ENCODE results near the gene UBA52. TPM values are rescaled to one million over a fixed set of nuclear protein-coding genes. Genes with fewer than 3 reads are reported as not detected.
A peak's percentile ranks its signal among the peaks of the same experiment; 100 is the strongest.

The UBA52 gene
- total and polyA plus RNA-seq, 2 donors: 610 to 1,360 TPM

DNA sequence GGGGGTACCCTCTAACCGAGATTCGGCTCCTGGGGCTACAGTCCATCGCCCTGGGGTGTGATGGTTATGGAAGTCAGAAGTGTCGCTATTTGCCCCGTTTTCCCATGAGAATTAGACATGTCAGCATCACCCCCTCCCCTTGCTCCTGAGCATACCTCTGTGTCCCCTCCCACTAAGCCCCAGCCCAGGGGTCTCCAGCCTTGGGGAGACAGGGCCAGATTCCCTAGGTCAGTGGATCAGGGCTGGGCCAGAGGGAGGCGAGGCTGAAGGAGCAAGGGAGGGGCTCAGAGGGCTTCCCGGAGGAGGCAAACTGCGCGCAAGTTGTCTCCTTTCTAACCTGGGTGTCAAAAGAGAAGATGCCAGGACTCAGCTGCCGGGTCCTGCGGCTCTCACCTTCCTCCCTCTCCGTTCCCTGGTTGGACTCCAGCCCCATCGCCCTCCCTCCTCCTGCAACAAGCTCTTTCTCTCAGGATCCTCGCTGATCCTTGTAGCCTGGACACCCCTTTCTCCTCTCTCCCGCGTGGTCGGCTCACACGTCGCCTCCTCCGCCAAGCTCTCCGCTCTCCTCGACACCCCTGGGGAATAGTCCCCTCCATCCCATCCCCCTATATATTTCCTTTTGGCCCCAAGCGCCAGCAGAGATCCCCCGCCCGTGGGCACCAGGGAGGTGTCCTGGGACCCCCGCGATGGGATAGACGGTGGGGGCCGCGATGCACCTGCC, 40.6 kb downstream of the UBA52 start:
- H3K4me1 ChIP-seq (ENCODE audit: insufficient read depth): peaks cover 4% of the 10 kb centered on the region
- H3K27ac ChIP-seq (ENCODE audit: low read depth): no peak overlapping the region
- 2% methylated on average over 30 of the region's 30 CpGs for WGBS

GRCh38 chr19:18612772-18613588, 41.3 kb downstream of the UBA52 start, which contains the start of gene TMEM59L:
Gene TMEM59L (plus strand): TSS chr19:18612870. CDS start chr19:18612959, 89 bp downstream.
- no peak for DNase-seq (ENCODE audit: extremely low spot score)
- H3K36me3 ChIP-seq (ENCODE audit: insufficient read depth): no peaks in the 10 kb centered on the region
- peak within 1 kb of the TSS; percentile 41 for H3K4me3 ChIP-seq (ENCODE audit: low read depth, low read length)
- H3K27ac ChIP-seq (ENCODE audit: low read depth): no peak within 1 kb of the TSS
- H3K4me1 ChIP-seq (ENCODE audit: insufficient read depth): peaks cover 2% of the 10 kb centered on the region
- 2% methylated on average over 70 of the region's 70 CpGs for WGBS

More for the DNA sequence above, 40.6 kb downstream of the UBA52 start:
- H3K36me3 ChIP-seq (ENCODE audit: insufficient read depth): no peaks in the 10 kb centered on the region
- peak overlapping the region; percentile 41 for H3K4me3 ChIP-seq (ENCODE audit: low read depth, low read length)
- no peak for DNase-seq (ENCODE audit: extremely low spot score)

GRCh38 chr19:18613589-18614234, 42.1 kb downstream of the UBA52 start:
- no peak for DNase-seq (ENCODE audit: extremely low spot score)
- Histone ChIP-seq H3K4me3 (ENCODE audit: low read depth, low read length) (no peak overlapping the region), H3K4me1 (ENCODE audit: insufficient read depth) (peaks cover 2% of the 10 kb centered on the region), H3K27ac (ENCODE audit: low read depth) (no peak overlapping the region), H3K36me3 (ENCODE audit: insufficient read depth) (no peaks in the 10 kb centered on the region)
- WGBS: 44% methylated on average over 23 of the region's 23 CpGs

DNA sequence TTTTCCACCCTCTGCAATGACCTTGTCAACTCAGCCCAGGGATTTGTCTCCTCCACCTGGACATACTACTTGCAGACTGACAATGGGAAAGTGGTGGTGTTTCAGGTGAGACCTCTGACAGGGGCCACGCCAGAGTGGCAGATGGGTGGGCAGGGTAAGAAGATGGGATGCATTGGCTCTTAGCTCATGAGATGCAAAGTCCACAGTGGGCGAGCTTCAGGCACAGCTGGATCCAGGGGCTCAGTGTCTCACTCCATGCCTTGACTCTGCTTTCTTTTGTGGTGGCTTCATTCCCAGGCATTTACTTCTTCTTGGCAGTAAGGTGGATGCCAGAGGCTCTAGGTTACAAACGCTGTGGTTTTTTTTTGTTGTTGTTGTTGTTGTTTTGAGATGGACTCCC, 44.4 kb downstream of the UBA52 start:
- DNase-seq (ENCODE audit: extremely low spot score): no peak
- 92% methylated on average over 3 of the region's 3 CpGs for WGBS
- no peak overlapping the region for H3K4me3 ChIP-seq (ENCODE audit: low read depth, low read length)

DNA sequence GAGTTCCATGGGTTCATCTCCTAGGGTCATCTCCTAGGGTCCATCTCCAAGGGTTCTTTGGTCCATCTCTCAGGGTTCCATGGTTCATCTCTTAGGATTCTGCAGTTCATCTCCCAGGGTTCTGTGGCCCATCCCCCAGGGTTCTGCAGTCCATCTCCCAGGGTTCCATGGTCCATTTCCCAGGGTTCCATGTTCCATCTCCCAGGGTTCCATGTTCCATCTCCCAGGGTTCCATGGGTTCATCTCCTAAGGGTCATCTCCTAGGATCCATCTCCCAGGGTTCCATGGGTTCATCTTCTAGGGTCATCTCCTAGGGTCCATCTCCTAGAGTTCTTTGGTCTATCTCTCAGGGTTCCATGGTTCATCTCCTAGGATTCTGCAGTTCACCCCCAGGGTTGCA, 45.9 kb downstream of the UBA52 start:
- H3K36me3 ChIP-seq (ENCODE audit: insufficient read depth): no peaks in the 10 kb centered on the region
- H3K4me1 ChIP-seq (ENCODE audit: insufficient read depth): no peaks in the 10 kb centered on the region
- DNase-seq (ENCODE audit: extremely low spot score): no peak
- H3K27ac ChIP-seq (ENCODE audit: low read depth): no peak overlapping the region
- no peak overlapping the region for H3K4me3 ChIP-seq (ENCODE audit: low read depth, low read length)

More for the DNA sequence above, 44.4 kb downstream of the UBA52 start:
- Histone ChIP-seq H3K36me3 (ENCODE audit: insufficient read depth) (no peaks in the 10 kb centered on the region), H3K27ac (ENCODE audit: low read depth) (no peak overlapping the region), H3K4me1 (ENCODE audit: insufficient read depth) (peaks cover 2% of the 10 kb centered on the region)

DNA sequence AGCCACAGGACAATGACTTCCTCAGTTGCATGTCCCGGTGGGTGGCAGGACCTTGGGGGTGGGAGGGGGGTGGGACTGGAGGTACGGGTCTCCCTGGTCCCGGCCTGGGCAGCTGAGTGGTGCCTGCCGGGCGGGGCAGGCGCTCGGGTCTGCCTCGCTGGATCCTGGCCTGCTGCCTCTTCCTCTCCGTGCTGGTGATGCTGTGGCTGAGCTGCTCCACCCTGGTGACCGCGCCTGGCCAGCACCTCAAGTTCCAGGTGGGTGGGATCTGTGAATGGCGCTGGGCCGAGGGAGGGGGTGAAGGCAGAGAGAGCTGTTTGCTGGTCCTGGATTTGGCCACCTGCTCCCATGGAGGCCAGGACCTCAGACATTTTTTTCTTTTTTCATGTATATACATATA, 46.6 kb downstream of the UBA52 start:
- 95% methylated on average over 13 of the region's 13 CpGs for WGBS
- Histone ChIP-seq H3K4me3 (ENCODE audit: low read depth, low read length) (no peak overlapping the region), H3K27ac (ENCODE audit: low read depth) (no peak overlapping the region), H3K4me1 (ENCODE audit: insufficient read depth) (no peaks in the 10 kb centered on the region), H3K36me3 (ENCODE audit: insufficient read depth) (no peaks in the 10 kb centered on the region)
- no peak for DNase-seq (ENCODE audit: extremely low spot score)

GRCh38 chr19:18620311-18620710, 48.7 kb downstream of the UBA52 start:
- 88% methylated on average over 10 of the region's 10 CpGs for WGBS
- no peaks in the 10 kb centered on the region for H3K36me3 ChIP-seq (ENCODE audit: insufficient read depth)
- no peaks in the 10 kb centered on the region for H3K4me1 ChIP-seq (ENCODE audit: insufficient read depth)
- no peak overlapping the region for H3K27ac ChIP-seq (ENCODE audit: low read depth)
- DNase-seq (ENCODE audit: extremely low spot score): no peak
- no peak overlapping the region for H3K4me3 ChIP-seq (ENCODE audit: low read depth, low read length)

- 80% methylated on average over 7 of the region's 7 CpGs for WGBS
- no peaks in the 10 kb centered on the region for H3K36me3 ChIP-seq (ENCODE audit: insufficient read depth)
- no peaks in the 10 kb centered on the region for H3K4me1 ChIP-seq (ENCODE audit: insufficient read depth)
- H3K4me3 ChIP-seq (ENCODE audit: low read depth, low read length): no peak overlapping the region
- DNase-seq (ENCODE audit: extremely low spot score): no peak
- no peak overlapping the region for H3K27ac ChIP-seq (ENCODE audit: low read depth)
Observed at GRCh38 chr19:18620902-18621301, 49.2 kb downstream of the UBA52 start.

DNA sequence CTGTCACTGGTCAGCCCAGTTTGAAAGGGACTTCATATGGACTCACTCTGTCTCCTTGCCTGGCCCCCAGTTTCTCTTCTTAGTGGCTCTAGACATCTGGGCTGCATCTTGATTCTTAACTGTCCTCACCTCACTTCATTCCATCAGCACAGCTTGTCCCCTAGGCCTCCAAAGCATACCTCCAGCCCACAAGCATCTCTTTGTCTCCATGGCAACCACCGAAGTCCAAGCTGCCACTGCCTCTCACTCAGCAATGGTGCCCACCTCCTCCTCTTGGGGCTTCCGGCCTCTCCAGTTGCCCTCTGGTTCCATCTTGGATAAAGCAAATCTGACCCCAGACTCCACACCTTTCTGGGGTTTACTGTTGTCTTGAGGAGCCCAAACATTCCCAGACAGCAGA, 55.2 kb downstream of the UBA52 start:
- no peaks in the 10 kb centered on the region for H3K4me1 ChIP-seq (ENCODE audit: insufficient read depth)
- no peak overlapping the region for H3K4me3 ChIP-seq (ENCODE audit: low read depth, low read length)
- 62% methylated on average over 2 of the region's 2 CpGs for WGBS
- no peak overlapping the region for H3K27ac ChIP-seq (ENCODE audit: low read depth)
- H3K36me3 ChIP-seq (ENCODE audit: insufficient read depth): no peaks in the 10 kb centered on the region
- DNase-seq (ENCODE audit: extremely low spot score): no peak

Other genes with a start within 250 kb of the UBA52 start
- gene LSM4, start 248.8 kb upstream of the UBA52 start, total RNA-seq: 56.5 TPM
- 97.5 TPM for gene LSM4, start 248.8 kb upstream of the UBA52 start, polyA plus RNA-seq
- gene PGPEP1, start 231.3 kb upstream of the UBA52 start, total RNA-seq: 13.9 TPM
- 19.0 TPM for gene PGPEP1, start 231.3 kb upstream of the UBA52 start, polyA plus RNA-seq
- 12.5 TPM for gene GDF15, start 185.7 kb upstream of the UBA52 start, total RNA-seq
- gene GDF15, start 185.7 kb upstream of the UBA52 start, polyA plus RNA-seq: 58.2 TPM
- gene LRRC25, start 174.2 kb upstream of the UBA52 start, total RNA-seq: 2.9 TPM
- 7.0 TPM for gene LRRC25, start 174.2 kb upstream of the UBA52 start, polyA plus RNA-seq
- gene SSBP4, start 152.5 kb upstream of the UBA52 start, total RNA-seq: 28.8 TPM
- gene SSBP4, start 152.5 kb upstream of the UBA52 start, polyA plus RNA-seq: 81.3 TPM
- 26.0 TPM for gene ISYNA1, start 133.7 kb upstream of the UBA52 start, total RNA-seq
- gene ISYNA1, start 133.7 kb upstream of the UBA52 start, polyA plus RNA-seq: 35.6 TPM
- gene ELL, start 49.8 kb upstream of the UBA52 start, total RNA-seq: 9.7 TPM
- gene ELL, start 49.8 kb upstream of the UBA52 start, polyA plus RNA-seq: 13.9 TPM
- gene FKBP8, start 28.3 kb upstream of the UBA52 start, total RNA-seq: 71.3 TPM
- gene FKBP8, start 28.3 kb upstream of the UBA52 start, polyA plus RNA-seq: 317 TPM
- gene KXD1, start 14.0 kb upstream of the UBA52 start, total RNA-seq: 33.8 TPM
- 120 TPM for gene KXD1, start 14.0 kb upstream of the UBA52 start, polyA plus RNA-seq
- 18.9 TPM for gene REX1BD, start 16.9 kb downstream of the UBA52 start, total RNA-seq
- 103 TPM for gene REX1BD, start 16.9 kb downstream of the UBA52 start, polyA plus RNA-seq
- gene CRLF1, start 34.9 kb downstream of the UBA52 start, total RNA-seq: 2.5 TPM
- 119 TPM for gene CRLF1, start 34.9 kb downstream of the UBA52 start, polyA plus RNA-seq
- 3.9 TPM for gene TMEM59L, start 41.0 kb downstream of the UBA52 start, total RNA-seq
- gene TMEM59L, start 41.0 kb downstream of the UBA52 start, polyA plus RNA-seq: 5.5 TPM
- 2.5 TPM for gene KLHL26, start 65.2 kb downstream of the UBA52 start, total RNA-seq
- 12.5 TPM for gene KLHL26, start 65.2 kb downstream of the UBA52 start, polyA plus RNA-seq
- 4.8 TPM for gene CRTC1, start 111.8 kb downstream of the UBA52 start, total RNA-seq
- gene CRTC1, start 111.8 kb downstream of the UBA52 start, polyA plus RNA-seq: 13.6 TPM
- 0.90 TPM for gene COMP, start 219.4 kb downstream of the UBA52 start, total RNA-seq
- 25.0 TPM for gene COMP, start 219.4 kb downstream of the UBA52 start, polyA plus RNA-seq

Data from urinary bladder (tissue), 4 donors.